Kidney epithelial cell (primary cell): Measurements from ENCODE around the gene CFHR3. TPM values are rescaled to one million over a fixed set of nuclear protein-coding genes. Genes with fewer than 3 reads are reported as not detected.

Source experiments
- DNase-seq: peaks from one replicate; pipeline ENCODE4 v3.0.0-alpha.2; 2010; ENCODE audit warnings: low read depth
- H3K27me3 ChIP-seq: 2 replicates; pipeline ENCODE4 v1.6.0; 2011; ENCODE audit warnings: low read length; ENCODE audit not compliant: control insufficient read depth, insufficient read depth
- H3K36me3 ChIP-seq: 2 replicates; pipeline ENCODE4 v1.5.1; 2011; ENCODE audit warnings: low read length; ENCODE audit not compliant: control insufficient read depth, insufficient read depth
- H3K4me3 ChIP-seq: 2 replicates; pipeline ENCODE4 v1.5.1; 2011; ENCODE audit warnings: low read depth, mild to moderate bottlenecking, control low read depth, low read length
- CTCF ChIP-seq: IDR thresholded peaks from 2 replicates; pipeline ENCODE4 v1.5.1; 2011; ENCODE audit warnings: mild to moderate bottlenecking, moderate library complexity, low read length, control low read depth, inconsistent platforms; ENCODE audit not compliant: insufficient read depth, poor library complexity, severe bottlenecking
- total RNA-seq: library from RNA; depleted of rRNA; stranded (reverse); fragments of >200 nt; gene quantifications from 2 replicates; pipeline ENCODE4 v1.2.3, GENCODE V29; 2015

CFHR3 gene
- not detected in 2 replicates for total RNA-seq

- DNase-seq, result no peak
- no peaks in the 10 kb centered on the region for H3K27me3 ChIP-seq
- H3K4me3 ChIP-seq, result no peak within 1 kb of the TSS
- TF ChIP-seq CTCF, result no peak
- no peaks in the 10 kb centered on the region for H3K36me3 ChIP-seq
Observed at GRCh38 chr1:196774603-196775002, at the start of gene CFHR3. Gene CFHR3, plus strand, starts transcription at chr1:196774840. Its CDS starts 47 bp downstream, at chr1:196774887.

GRCh38 chr1:196732526-196732925 is 42.1 kb upstream of the CFHR3 start:
- Histone ChIP-seq H3K36me3 (no peaks in the 10 kb centered on the region), H3K4me3 (no peak overlapping the region)
- peak; percentile 6 for TF ChIP-seq CTCF

GRCh38 chr1:196733091-196733970 is 41.3 kb upstream of the CFHR3 start:
- Histone ChIP-seq H3K36me3 (no peaks in the 10 kb centered on the region), H3K4me3 (no peak overlapping the region), H3K27me3 (no peaks in the 10 kb centered on the region)
- no peak for TF ChIP-seq CTCF
- no peak for DNase-seq

More at GRCh38 chr1:196732526-196732925, 42.1 kb upstream of the CFHR3 start:
- no peaks in the 10 kb centered on the region for H3K27me3 ChIP-seq
- DNase-seq, result no peak

- no peak for DNase-seq
- no peak for TF ChIP-seq CTCF
- no peak overlapping the region for H3K4me3 ChIP-seq
Observed at GRCh38 chr1:196734006-196734405, 40.6 kb upstream of the CFHR3 start.

GRCh38 chr1:196734460-196734859 is 40.2 kb upstream of the CFHR3 start:
- Histone ChIP-seq H3K4me3 (no peak overlapping the region), H3K36me3 (no peaks in the 10 kb centered on the region), H3K27me3 (no peaks in the 10 kb centered on the region)
- no peak for DNase-seq
- no peak for TF ChIP-seq CTCF

More at GRCh38 chr1:196734006-196734405, 40.6 kb upstream of the CFHR3 start:
- Histone ChIP-seq H3K27me3 (no peaks in the 10 kb centered on the region), H3K36me3 (no peaks in the 10 kb centered on the region)
